Measurements from ENCODE around the gene NADSYN1. TPM values are rescaled to one million over a fixed set of nuclear protein-coding genes. Genes with fewer than 3 reads are reported as not detected.
A peak's percentile ranks its signal among the peaks of the same experiment; 100 is the strongest.
"Not testable (repeated sequence)": the region's sequence is repeated elsewhere in the genome, so short reads cannot be mapped to it uniquely, and the experiment has no call there.

Gene NADSYN1
- total RNA-seq, 1 experiment from 2014 or later: 91.3 TPM

GRCh38 chr11:71535825-71536224 lies 82.8 kb downstream of the NADSYN1 start:
- no peaks in the 10 kb centered on the region for H3K36me3 Mint-ChIP-seq (ENCODE audit: insufficient read depth, unreplicated experiment)
- peaks cover 7% of the 10 kb centered on the region for H3K4me1 ChIP-seq
- POLR2A ChIA-PET: no interaction called here

GRCh38 chr11:71537537-71537936 lies 84.5 kb downstream of the NADSYN1 start:
- H3K27me3 ChIP-seq (replicated peaks; ENCODE audit: control insufficient read depth, insufficient read depth, low read length): no peaks in the 10 kb centered on the region
- Mint-ChIP-seq H3K4me1 (ENCODE audit: low read depth, unreplicated experiment) (peaks cover 14% of the 10 kb centered on the region), H3K36me3 (ENCODE audit: insufficient read depth, unreplicated experiment) (no peaks in the 10 kb centered on the region), H3K4me3 (ENCODE audit: unreplicated experiment) (no peak overlapping the region), H3K27ac (ENCODE audit: unreplicated experiment) (no peak overlapping the region), H3K27me3 (ENCODE audit: insufficient read depth, unreplicated experiment) (no peaks in the 10 kb centered on the region), H3K9me3 (ENCODE audit: unreplicated experiment) (peaks cover 10% of the 10 kb centered on the region)
- peaks cover 7% of the 10 kb centered on the region for H3K4me1 ChIP-seq
- no peaks in the 10 kb centered on the region for H3K9me3 ChIP-seq
- CTCF ChIA-PET: no interaction called here
- no peak overlapping the region for H3K4me3 ChIP-seq (ENCODE audit: low read depth, low read length)
- no peaks in the 10 kb centered on the region for H3K36me3 ChIP-seq (ENCODE audit: control insufficient read depth, insufficient read depth, low read length)
- DNase-seq: peak in 1 of 2 experiments; percentile 32
- TF ChIP-seq CTCF (IDR thresholded peaks at IDR 0.05; ENCODE audit: insufficient read depth in 1 of 2, low read depth in 1 of 2, low read length in 1 of 2, severe bottlenecking in 1 of 2, unreplicated experiment in 1 of 2): no peak
- intact Hi-C loops (cut with micrococcal nuclease; ENCODE audit: unreplicated experiment): no loop called here
- POLR2A ChIA-PET: no interaction called here
- no TSS peak for BruUV-seq (replicated peaks)

More at GRCh38 chr11:71535825-71536224, 82.8 kb downstream of the NADSYN1 start:
- CTCF ChIA-PET: no interaction called here
- no peaks in the 10 kb centered on the region for H3K36me3 ChIP-seq (ENCODE audit: control insufficient read depth, insufficient read depth, low read length)
- Mint-ChIP-seq H3K9me3 (ENCODE audit: unreplicated experiment) (peaks cover 4% of the 10 kb centered on the region), H3K4me3 (ENCODE audit: unreplicated experiment) (no peak overlapping the region), H3K27ac (ENCODE audit: unreplicated experiment) (no peak overlapping the region), H3K27me3 (ENCODE audit: insufficient read depth, unreplicated experiment) (no peaks in the 10 kb centered on the region), H3K4me1 (ENCODE audit: low read depth, unreplicated experiment) (peaks cover 14% of the 10 kb centered on the region)
- no peak overlapping the region for H3K4me3 ChIP-seq (ENCODE audit: low read depth, low read length)
- TF ChIP-seq CTCF (IDR thresholded peaks at IDR 0.05; ENCODE audit: insufficient read depth in 1 of 2, low read depth in 1 of 2, low read length in 1 of 2, severe bottlenecking in 1 of 2, unreplicated experiment in 1 of 2): no peak
- DNase-seq: peak in 1 of 2 experiments; percentile 9
- BruUV-seq (replicated peaks): no TSS peak
- intact Hi-C loops (cut with micrococcal nuclease; ENCODE audit: unreplicated experiment): no loop called here
- no peaks in the 10 kb centered on the region for H3K27me3 ChIP-seq (replicated peaks; ENCODE audit: control insufficient read depth, insufficient read depth, low read length)
- H3K9me3 ChIP-seq: no peaks in the 10 kb centered on the region

- CTCF ChIA-PET; intact Hi-C loops (cut with micrococcal nuclease; ENCODE audit: unreplicated experiment); H3K27ac Mint-ChIP-seq (ENCODE audit: unreplicated experiment); H3K4me1 ChIP-seq; H3K4me3 ChIP-seq (ENCODE audit: low read depth, low read length); BruUV-seq (replicated peaks); H3K27me3 ChIP-seq (replicated peaks; ENCODE audit: control insufficient read depth, insufficient read depth, low read length); H3K36me3 ChIP-seq (ENCODE audit: control insufficient read depth, insufficient read depth, low read length); DNase-seq; H3K36me3 Mint-ChIP-seq (ENCODE audit: insufficient read depth, unreplicated experiment); POLR2A ChIA-PET; H3K4me3 Mint-ChIP-seq (ENCODE audit: unreplicated experiment); H3K9me3 ChIP-seq; H3K27me3 Mint-ChIP-seq (ENCODE audit: insufficient read depth, unreplicated experiment): not testable (repeated sequence)
- Mint-ChIP-seq H3K4me1 (ENCODE audit: low read depth, unreplicated experiment) (peaks cover 16% of the 10 kb centered on the region), H3K9me3 (ENCODE audit: unreplicated experiment) (peaks cover 10% of the 10 kb centered on the region)
Observed at GRCh38 chr11:71537977-71538665, 85.1 kb downstream of the NADSYN1 start, which contains the start of gene KRTAP5-8. TSS of gene KRTAP5-8 (plus strand) at chr11:71538025. CDS start at chr11:71538056, 31 bp downstream.

All from Caco-2 (cell line).